Measurements from ENCODE around the gene RFX3. TPM values are rescaled to one million over a fixed set of nuclear protein-coding genes. Genes with fewer than 3 reads are reported as not detected.

RFX3 gene
- total and polyA plus RNA-seq, 8 donors: 10.5 to 26.2 (median 17.4) TPM

- Histone ChIP-seq H3K27me3 (no peaks in the 10 kb centered on the region), H3K9me3 (no peaks in the 10 kb centered on the region), H3K27ac (no peak overlapping the region), H3K4me3 (no peak overlapping the region), H3K4me1 (no peaks in the 10 kb centered on the region), H3K36me3 (peaks cover 0 to 9% of the 10 kb centered on the region in 2 donors)
- no peak for TF ChIP-seq CTCF (IDR thresholded peaks at IDR 0.05)
- ATAC-seq (no peak), DNase-seq (no peak)
- intact Hi-C loops (cut with DNase I): no loop called here
Measured at GRCh38 chr9:3549225-3549624, 23.4 kb upstream of the RFX3 start.

- no peak for TF ChIP-seq CTCF (IDR thresholded peaks at IDR 0.05)
- no peaks in the 10 kb centered on the region for H3K9me3 ChIP-seq
- ATAC-seq: no peak
- no peaks in the 10 kb centered on the region for H3K4me1 ChIP-seq
- intact Hi-C loops (cut with DNase I): no loop called here
- DNase-seq: no peak
- peaks cover 0 to 9% of the 10 kb centered on the region in 2 donors for H3K36me3 ChIP-seq
- H3K4me3 ChIP-seq: no peak overlapping the region
- H3K27ac ChIP-seq: no peak overlapping the region
- H3K27me3 ChIP-seq: no peaks in the 10 kb centered on the region
Measured at GRCh38 chr9:3548648-3549047, 22.8 kb upstream of the RFX3 start.

- Histone ChIP-seq H3K36me3 (no peaks in the 10 kb centered on the region), H3K27me3 (no peaks in the 10 kb centered on the region), H3K27ac (no peak overlapping the region), H3K9me3 (no peaks in the 10 kb centered on the region), H3K4me3 (no peak overlapping the region), H3K4me1 (no peaks in the 10 kb centered on the region)
- intact Hi-C loops (cut with DNase I): no loop called here
- DNase-seq (no peak), ATAC-seq (no peak)
- TF ChIP-seq CTCF (IDR thresholded peaks at IDR 0.05): no peak
Measured at GRCh38 chr9:3541206-3541605, 15.4 kb upstream of the RFX3 start.

- no peaks in the 10 kb centered on the region for H3K9me3 ChIP-seq
- no peaks in the 10 kb centered on the region for H3K27me3 ChIP-seq
- H3K4me1 ChIP-seq: no peaks in the 10 kb centered on the region
- H3K36me3 ChIP-seq: no peaks in the 10 kb centered on the region
- DNase-seq: no peak
- ATAC-seq: no peak
- TF ChIP-seq CTCF (IDR thresholded peaks at IDR 0.05): no peak
- no peak overlapping the region for H3K4me3 ChIP-seq
- no peak overlapping the region for H3K27ac ChIP-seq
- intact Hi-C loops (cut with DNase I): no loop called here
Measured at GRCh38 chr9:3534614-3535404, 9.0 kb upstream of the RFX3 start.

GRCh38 chr9:3532158-3532557 is 6.4 kb upstream of the RFX3 start:
- H3K4me1 ChIP-seq: peaks cover 7 to 24% of the 10 kb centered on the region in 2 donors
- no peak for ATAC-seq
- no peaks in the 10 kb centered on the region for H3K27me3 ChIP-seq
- no peak overlapping the region for H3K27ac ChIP-seq
- no peaks in the 10 kb centered on the region for H3K9me3 ChIP-seq
- H3K36me3 ChIP-seq: no peaks in the 10 kb centered on the region
- TF ChIP-seq CTCF (IDR thresholded peaks at IDR 0.05): no peak
- no peak overlapping the region for H3K4me3 ChIP-seq
- no peak for DNase-seq
- intact Hi-C loops (cut with DNase I): no loop called here

All from left lung (tissue), 10 donors.